HepG2 (cell line): ENCODE data around the gene CERS3. TPM values are rescaled to one million over a fixed set of nuclear protein-coding genes. Genes with fewer than 3 reads are reported as not detected.
A peak's percentile ranks its signal among the peaks of the same experiment; 100 is the strongest.

Source experiments
- FOXK2 ChIP-seq: fragments of 450-650 bp; IDR thresholded peaks from 2 replicates; pipeline ENCODE4 v1.6.1; 2016
- GATAD1 ChIP-seq: IDR thresholded peaks from 2 replicates; pipeline ENCODE4 v1.6.1; 2016; ENCODE audit warnings: missing genetic modification reagents, missing compliant biosample characterization
- GPN1 ChIP-seq: sonication (generic); formaldehyde crosslinking; IDR thresholded peaks from 2 replicates; pipeline ENCODE4 v1.5.1; 2020; ENCODE audit warnings: missing genetic modification reagents, borderline replicate concordance
- HNRNPUL1 ChIP-seq: fragments of 200-400 bp; formaldehyde crosslinking; IDR thresholded peaks from 2 replicates; pipeline ENCODE4 v1.6.1; 2017; ENCODE audit warnings: low read depth, mild to moderate bottlenecking, low read length, moderate library complexity
- JDP2 ChIP-seq: sonication (generic); formaldehyde crosslinking; IDR thresholded peaks from 2 replicates; pipeline ENCODE4 v1.8.1; 2022; ENCODE audit warnings: missing genetic modification reagents, borderline replicate concordance
- KMT2A ChIP-seq: sonication (generic); formaldehyde crosslinking; IDR thresholded peaks from 2 replicates; pipeline ENCODE4 v1.4.0; 2020; ENCODE audit warnings: missing genetic modification reagents
- MYNN ChIP-seq: sonication (generic); formaldehyde crosslinking; IDR thresholded peaks from 2 replicates; pipeline ENCODE4 v1.4.0; 2020; ENCODE audit warnings: mild to moderate bottlenecking, low read depth, missing genetic modification reagents
- PRPF4 ChIP-seq: fragments of 200-400 bp; formaldehyde crosslinking; IDR thresholded peaks from 2 replicates; pipeline ENCODE4 v1.6.1; 2016; ENCODE audit warnings: low read length, low read depth; ENCODE audit not compliant: poor library complexity, severe bottlenecking
- PTBP1 ChIP-seq: fragments of 200-400 bp; formaldehyde crosslinking; IDR thresholded peaks from 2 replicates; pipeline ENCODE4 v1.6.1; 2018; ENCODE audit warnings: low read length, low read depth; ENCODE audit not compliant: poor library complexity, severe bottlenecking
- TGIF2 ChIP-seq: IDR thresholded peaks from 2 replicates; pipeline ENCODE4 v1.6.1; 2016; ENCODE audit warnings: control low read depth, missing compliant biosample characterization
- ZBTB3 ChIP-seq: sonication (generic); formaldehyde crosslinking; IDR thresholded peaks from 2 replicates; pipeline ENCODE4 v1.4.0; 2020; ENCODE audit warnings: low read depth, mild to moderate bottlenecking, moderate library complexity, missing genetic modification reagents, borderline replicate concordance
- ZBTB8A ChIP-seq: sonication (generic); formaldehyde crosslinking; IDR thresholded peaks from 2 replicates; pipeline ENCODE4 v1.4.0; 2020; ENCODE audit warnings: mild to moderate bottlenecking, low read depth, missing genetic modification reagents, borderline replicate concordance
- ZFP36L1 ChIP-seq: sonication (generic); formaldehyde crosslinking; IDR thresholded peaks from 2 replicates; pipeline ENCODE4 v1.8.0; 2022; ENCODE audit warnings: mild to moderate bottlenecking, missing genetic modification reagents, moderate library complexity
- ZNF567 ChIP-seq: sonication (generic); formaldehyde crosslinking; IDR thresholded peaks from 2 replicates; pipeline ENCODE4 v1.8.1; 2023; ENCODE audit warnings: mild to moderate bottlenecking, missing genetic modification reagents, borderline replicate concordance
- ZNF670 ChIP-seq: sonication (generic); formaldehyde crosslinking; IDR thresholded peaks from 2 replicates; pipeline ENCODE4 v1.8.0; 2022; ENCODE audit warnings: mild to moderate bottlenecking, missing genetic modification reagents, borderline replicate concordance
- ZNF746 ChIP-seq: sonication (generic); formaldehyde crosslinking; IDR thresholded peaks from 2 replicates; pipeline ENCODE4 v1.8.0; 2022; ENCODE audit warnings: mild to moderate bottlenecking, missing genetic modification reagents
- ZNF766 ChIP-seq: sonication (generic); formaldehyde crosslinking; IDR thresholded peaks from 2 replicates; pipeline ENCODE4 v1.5.0; 2020; ENCODE audit warnings: missing genetic modification reagents, borderline replicate concordance
- polyA plus RNA-seq, 8 experiments: library from polyadenylated mRNA; depleted of rRNA in 3 of 8; stranded (reverse) in 7 of 8; unstranded in 1 of 8; fragments of >200 nt; fragmentation: Illumina TruSeq in 4 of 8; extraction: Trizol in 4 of 8; gene quantifications; 2 replicates each; pipeline versions ENCODE4 v1.2.1 to v1.2.3, GENCODE V29; 2011 to 2016; ENCODE audit warnings: low read depth in 4 of 8, missing spikeins in 1 of 8, mixed read lengths in 1 of 8; ENCODE audit not compliant: insufficient read depth in 1 of 8
- total RNA-seq, 5 experiments: library from RNA; depleted of rRNA; stranded (reverse); fragments of >200 nt; fragmentation: Illumina TruSeq; extraction: Trizol; gene quantifications; 2 replicates each; pipeline ENCODE4 v1.2.3, GENCODE V29; 2016; ENCODE audit warnings: low read depth in 1 of 5
- TF ChIP-seq, protein P1 (sequence below): sonication (generic); formaldehyde crosslinking; IDR thresholded peaks from 2 replicates; pipeline ENCODE4 v1.5.0; 2020; ENCODE audit warnings: mild to moderate bottlenecking, missing genetic modification reagents, moderate library complexity
- TF ChIP-seq, protein P2 (sequence below): sonication (generic); formaldehyde crosslinking; IDR thresholded peaks from 2 replicates; pipeline ENCODE4 v1.5.0; 2020; ENCODE audit warnings: mild to moderate bottlenecking, missing genetic modification reagents, borderline replicate concordance
- TF ChIP-seq, protein P3 (sequence below): sonication (generic); formaldehyde crosslinking; IDR thresholded peaks from 2 replicates; pipeline ENCODE4 v1.4.0; 2020; ENCODE audit warnings: missing genetic modification reagents, mild to moderate bottlenecking, borderline replicate concordance
- TF ChIP-seq, protein P4 (sequence below): sonication (generic); formaldehyde crosslinking; IDR thresholded peaks from 2 replicates; pipeline ENCODE4 v1.5.1; 2020; ENCODE audit warnings: missing genetic modification reagents, mild to moderate bottlenecking, borderline replicate concordance

Gene CERS3
- total and polyA plus RNA-seq, 2 of the 13 experiments (the other 11 are each of a cell fraction or from before 2014, with no cell fraction given): not detected

DNA sequence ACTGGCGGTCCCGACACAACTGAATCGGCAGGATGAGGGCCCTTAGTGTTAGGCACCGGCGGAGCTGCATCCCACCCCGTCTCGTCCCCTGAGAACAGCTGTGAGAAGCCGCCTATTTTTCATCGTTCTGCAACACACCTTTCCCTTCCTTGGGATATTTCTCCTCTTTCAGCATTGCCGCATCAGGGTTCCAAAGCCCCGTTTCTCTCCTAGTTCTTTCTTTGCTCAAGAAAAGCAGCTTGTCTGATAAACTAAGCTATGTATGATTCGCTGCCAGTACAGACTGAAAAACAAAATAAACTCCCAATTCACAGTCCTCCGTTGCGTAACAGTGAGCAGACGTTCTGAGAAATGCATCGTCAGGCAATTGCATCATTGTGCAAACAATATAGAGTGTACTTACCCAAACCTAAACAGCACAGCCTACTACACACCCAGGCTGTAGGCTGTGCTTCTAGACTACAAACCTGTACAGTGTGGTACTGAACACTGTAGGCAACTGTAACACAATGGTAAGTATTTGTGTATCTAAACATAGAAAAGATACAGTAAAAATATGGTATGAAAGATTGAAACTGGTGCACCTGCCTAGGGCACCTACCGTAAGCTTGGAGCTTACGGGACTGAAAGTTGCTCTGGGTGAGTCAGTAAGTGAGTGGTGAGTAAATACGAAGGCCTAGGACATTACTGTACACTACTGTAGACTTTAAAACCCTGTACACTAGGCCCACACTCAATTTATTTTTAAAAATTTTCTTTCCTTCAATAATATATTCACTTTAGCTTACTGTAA is 178.1 kb downstream of the CERS3 start (continued):
- TF ChIP-seq ZBTB8A (CRISPR knock-in tag) (no peak), ZBTB3 (no peak), MYNN (no peak), GATAD1 (CRISPR knock-in tag) (peak; percentile 58; the same call in 1 of the 2 replicates), ZNF766 (no peak), ZNF670 (CRISPR knock-in tag) (no peak), ZNF567 (CRISPR knock-in tag) (no peak), JDP2 (CRISPR knock-in tag) (no peak), ZNF746 (CRISPR knock-in tag) (0 out of 2 replicates have a peak, but pooled peaks have one; percentile 21), TGIF2 (CRISPR knock-in tag) (peak; percentile 30; the same call in 1 of the 2 replicates), GPN1 (CRISPR knock-in tag) (no peak), FOXK2 (no peak), KMT2A (CRISPR knock-in tag) (no peak), HNRNPUL1 (no peak), PRPF4 (no peak), ZFP36L1 (CRISPR knock-in tag) (no peak), PTBP1 (no peak)
- TF ChIP-seq, protein P1, sequence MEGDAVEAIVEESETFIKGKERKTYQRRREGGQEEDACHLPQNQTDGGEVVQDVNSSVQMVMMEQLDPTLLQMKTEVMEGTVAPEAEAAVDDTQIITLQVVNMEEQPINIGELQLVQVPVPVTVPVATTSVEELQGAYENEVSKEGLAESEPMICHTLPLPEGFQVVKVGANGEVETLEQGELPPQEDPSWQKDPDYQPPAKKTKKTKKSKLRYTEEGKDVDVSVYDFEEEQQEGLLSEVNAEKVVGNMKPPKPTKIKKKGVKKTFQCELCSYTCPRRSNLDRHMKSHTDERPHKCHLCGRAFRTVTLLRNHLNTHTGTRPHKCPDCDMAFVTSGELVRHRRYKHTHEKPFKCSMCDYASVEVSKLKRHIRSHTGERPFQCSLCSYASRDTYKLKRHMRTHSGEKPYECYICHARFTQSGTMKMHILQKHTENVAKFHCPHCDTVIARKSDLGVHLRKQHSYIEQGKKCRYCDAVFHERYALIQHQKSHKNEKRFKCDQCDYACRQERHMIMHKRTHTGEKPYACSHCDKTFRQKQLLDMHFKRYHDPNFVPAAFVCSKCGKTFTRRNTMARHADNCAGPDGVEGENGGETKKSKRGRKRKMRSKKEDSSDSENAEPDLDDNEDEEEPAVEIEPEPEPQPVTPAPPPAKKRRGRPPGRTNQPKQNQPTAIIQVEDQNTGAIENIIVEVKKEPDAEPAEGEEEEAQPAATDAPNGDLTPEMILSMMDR (CRISPR knock-in tag): no peak
- TF ChIP-seq, protein P2, sequence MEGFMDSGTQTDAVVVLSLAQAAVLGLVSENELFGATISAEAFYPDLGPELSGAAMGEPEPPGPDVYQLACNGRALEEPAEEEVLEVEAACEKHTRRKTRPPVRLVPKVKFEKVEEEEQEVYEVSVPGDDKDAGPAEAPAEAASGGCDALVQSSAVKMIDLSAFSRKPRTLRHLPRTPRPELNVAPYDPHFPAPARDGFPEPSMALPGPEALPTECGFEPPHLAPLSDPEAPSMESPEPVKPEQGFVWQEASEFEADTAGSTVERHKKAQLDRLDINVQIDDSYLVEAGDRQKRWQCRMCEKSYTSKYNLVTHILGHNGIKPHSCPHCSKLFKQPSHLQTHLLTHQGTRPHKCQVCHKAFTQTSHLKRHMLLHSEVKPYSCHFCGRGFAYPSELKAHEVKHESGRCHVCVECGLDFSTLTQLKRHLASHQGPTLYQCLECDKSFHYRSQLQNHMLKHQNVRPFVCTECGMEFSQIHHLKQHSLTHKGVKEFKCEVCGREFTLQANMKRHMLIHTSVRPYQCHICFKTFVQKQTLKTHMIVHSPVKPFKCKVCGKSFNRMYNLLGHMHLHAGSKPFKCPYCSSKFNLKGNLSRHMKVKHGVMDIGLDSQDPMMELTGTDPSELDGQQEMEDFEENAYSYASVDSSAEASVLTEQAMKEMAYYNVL (CRISPR knock-in tag): no peak
- TF ChIP-seq, protein P3, sequence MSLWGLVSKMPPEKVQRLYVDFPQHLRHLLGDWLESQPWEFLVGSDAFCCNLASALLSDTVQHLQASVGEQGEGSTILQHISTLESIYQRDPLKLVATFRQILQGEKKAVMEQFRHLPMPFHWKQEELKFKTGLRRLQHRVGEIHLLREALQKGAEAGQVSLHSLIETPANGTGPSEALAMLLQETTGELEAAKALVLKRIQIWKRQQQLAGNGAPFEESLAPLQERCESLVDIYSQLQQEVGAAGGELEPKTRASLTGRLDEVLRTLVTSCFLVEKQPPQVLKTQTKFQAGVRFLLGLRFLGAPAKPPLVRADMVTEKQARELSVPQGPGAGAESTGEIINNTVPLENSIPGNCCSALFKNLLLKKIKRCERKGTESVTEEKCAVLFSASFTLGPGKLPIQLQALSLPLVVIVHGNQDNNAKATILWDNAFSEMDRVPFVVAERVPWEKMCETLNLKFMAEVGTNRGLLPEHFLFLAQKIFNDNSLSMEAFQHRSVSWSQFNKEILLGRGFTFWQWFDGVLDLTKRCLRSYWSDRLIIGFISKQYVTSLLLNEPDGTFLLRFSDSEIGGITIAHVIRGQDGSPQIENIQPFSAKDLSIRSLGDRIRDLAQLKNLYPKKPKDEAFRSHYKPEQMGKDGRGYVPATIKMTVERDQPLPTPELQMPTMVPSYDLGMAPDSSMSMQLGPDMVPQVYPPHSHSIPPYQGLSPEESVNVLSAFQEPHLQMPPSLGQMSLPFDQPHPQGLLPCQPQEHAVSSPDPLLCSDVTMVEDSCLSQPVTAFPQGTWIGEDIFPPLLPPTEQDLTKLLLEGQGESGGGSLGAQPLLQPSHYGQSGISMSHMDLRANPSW (CRISPR knock-in tag): no peak
- TF ChIP-seq, protein P4, sequence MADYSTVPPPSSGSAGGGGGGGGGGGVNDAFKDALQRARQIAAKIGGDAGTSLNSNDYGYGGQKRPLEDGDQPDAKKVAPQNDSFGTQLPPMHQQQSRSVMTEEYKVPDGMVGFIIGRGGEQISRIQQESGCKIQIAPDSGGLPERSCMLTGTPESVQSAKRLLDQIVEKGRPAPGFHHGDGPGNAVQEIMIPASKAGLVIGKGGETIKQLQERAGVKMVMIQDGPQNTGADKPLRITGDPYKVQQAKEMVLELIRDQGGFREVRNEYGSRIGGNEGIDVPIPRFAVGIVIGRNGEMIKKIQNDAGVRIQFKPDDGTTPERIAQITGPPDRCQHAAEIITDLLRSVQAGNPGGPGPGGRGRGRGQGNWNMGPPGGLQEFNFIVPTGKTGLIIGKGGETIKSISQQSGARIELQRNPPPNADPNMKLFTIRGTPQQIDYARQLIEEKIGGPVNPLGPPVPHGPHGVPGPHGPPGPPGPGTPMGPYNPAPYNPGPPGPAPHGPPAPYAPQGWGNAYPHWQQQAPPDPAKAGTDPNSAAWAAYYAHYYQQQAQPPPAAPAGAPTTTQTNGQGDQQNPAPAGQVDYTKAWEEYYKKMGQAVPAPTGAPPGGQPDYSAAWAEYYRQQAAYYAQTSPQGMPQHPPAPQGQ (CRISPR knock-in tag): no peak
